Neuron (in vitro differentiated cells): ENCODE results near the gene UTP20.
A peak's percentile ranks its signal among the peaks of the same experiment; 100 is the strongest.

Experiments used
- H2AFZ ChIP-seq: one replicate; pipeline ENCODE4 v1.6.1; 2013; ENCODE audit warnings: low read depth, mild to moderate bottlenecking, inconsistent platforms, low read length, moderate library complexity
- H3K27me3 ChIP-seq: one replicate; pipeline ENCODE4 v1.6.1; 2013; ENCODE audit warnings: low read length; ENCODE audit not compliant: insufficient read depth
- H3K36me3 ChIP-seq: one replicate; pipeline ENCODE4 v1.6.1; 2013; ENCODE audit warnings: low read length; ENCODE audit not compliant: insufficient read depth
- H3K4me1 ChIP-seq: one replicate; pipeline ENCODE4 v1.6.1; 2013; ENCODE audit warnings: low read length; ENCODE audit not compliant: insufficient read depth
- H3K4me3 ChIP-seq: 2 replicates; pipeline ENCODE4 v1.5.1; 2013; ENCODE audit warnings: mild to moderate bottlenecking, low read length, moderate library complexity
- H3K9me3 ChIP-seq: one replicate; pipeline ENCODE4 v1.6.1; 2013; ENCODE audit warnings: low read length

Gene UTP20

DNA sequence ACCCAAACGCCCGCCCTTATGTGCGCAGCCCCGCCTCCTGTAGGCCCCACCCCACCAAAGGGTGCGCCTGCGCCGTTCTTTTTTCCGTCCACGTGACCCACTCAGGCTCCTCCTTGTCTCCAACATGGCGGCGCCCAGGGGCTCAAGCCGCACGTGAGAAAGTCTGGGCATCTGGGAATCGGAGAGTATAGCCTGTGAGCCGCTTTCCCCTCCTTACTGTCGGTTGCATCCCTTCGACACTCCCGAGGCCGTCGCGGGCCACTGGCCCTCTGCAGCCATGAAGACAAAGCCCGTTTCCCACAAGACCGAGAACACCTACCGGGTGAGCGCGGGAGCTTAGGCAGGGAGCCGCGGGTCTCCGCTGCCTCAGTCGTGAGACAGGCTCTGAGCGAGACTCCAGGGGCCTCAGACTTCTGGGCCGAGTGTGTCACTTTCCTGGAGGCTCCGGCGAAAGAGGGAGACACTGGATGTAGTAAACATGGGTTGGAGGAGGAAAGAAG is at the start of gene UTP20:
Gene UTP20 (plus strand): TSS at position 100 of the 500 bp plus-strand sequence. CDS start 178 bp downstream, at position 278.
- H3K27me3 ChIP-seq: peaks cover 8% of the 10 kb centered on the region
- peak within 1 kb of the TSS; percentile 98 for H2AFZ ChIP-seq
- peak within 1 kb of the TSS; percentile 98 for H3K4me3 ChIP-seq
- H3K4me1 ChIP-seq: peaks cover 8% of the 10 kb centered on the region
- no peaks in the 10 kb centered on the region for H3K9me3 ChIP-seq
- peaks cover 13% of the 10 kb centered on the region for H3K36me3 ChIP-seq

DNA sequence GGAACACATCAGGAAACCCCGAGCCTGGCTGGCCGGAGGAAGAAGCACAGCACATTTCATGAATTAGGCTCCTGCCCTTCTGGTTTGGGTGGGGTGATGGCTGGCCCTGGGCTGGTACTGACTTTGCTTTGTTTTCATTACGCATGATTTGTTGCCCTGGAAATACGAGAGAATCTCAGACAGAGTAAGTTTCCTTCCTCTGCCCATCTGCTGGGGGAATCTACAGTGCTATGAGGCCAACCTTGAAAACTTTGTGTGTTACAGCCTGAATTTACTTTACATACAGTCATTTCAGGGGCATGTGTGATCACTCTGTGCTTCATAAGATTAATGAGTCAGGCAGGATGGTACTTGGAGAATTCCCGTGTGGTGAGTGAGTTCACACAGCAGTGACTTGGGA is 49.4 kb upstream of the UTP20 start:
- Histone ChIP-seq H2AFZ (no peak overlapping the region), H3K4me1 (no peaks in the 10 kb centered on the region), H3K4me3 (no peak overlapping the region), H3K9me3 (no peaks in the 10 kb centered on the region), H3K36me3 (no peaks in the 10 kb centered on the region), H3K27me3 (no peaks in the 10 kb centered on the region)

DNA sequence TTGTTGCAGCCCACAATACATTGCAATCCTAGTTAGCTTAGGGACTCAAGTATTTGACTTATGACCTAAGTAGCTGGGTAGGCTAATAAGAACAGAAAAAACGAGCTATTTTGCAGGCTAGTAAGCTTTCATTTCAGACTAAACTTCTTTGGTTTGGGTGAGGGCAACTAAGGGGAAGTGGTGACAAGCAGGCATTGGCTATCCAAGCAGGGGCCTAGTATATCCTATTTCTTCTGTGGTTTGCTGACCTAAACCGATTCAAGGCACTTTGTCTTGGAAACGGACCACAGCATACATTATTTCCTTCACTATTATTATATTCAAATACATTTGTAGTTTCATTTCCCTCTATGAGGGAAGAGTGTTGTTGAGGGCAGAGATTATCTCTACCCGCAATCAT is 48.3 kb upstream of the UTP20 start:
- H2AFZ ChIP-seq: no peak overlapping the region
- H3K4me1 ChIP-seq: no peaks in the 10 kb centered on the region
- H3K36me3 ChIP-seq: no peaks in the 10 kb centered on the region
- H3K27me3 ChIP-seq: no peaks in the 10 kb centered on the region
- no peaks in the 10 kb centered on the region for H3K9me3 ChIP-seq
- no peak overlapping the region for H3K4me3 ChIP-seq

DNA sequence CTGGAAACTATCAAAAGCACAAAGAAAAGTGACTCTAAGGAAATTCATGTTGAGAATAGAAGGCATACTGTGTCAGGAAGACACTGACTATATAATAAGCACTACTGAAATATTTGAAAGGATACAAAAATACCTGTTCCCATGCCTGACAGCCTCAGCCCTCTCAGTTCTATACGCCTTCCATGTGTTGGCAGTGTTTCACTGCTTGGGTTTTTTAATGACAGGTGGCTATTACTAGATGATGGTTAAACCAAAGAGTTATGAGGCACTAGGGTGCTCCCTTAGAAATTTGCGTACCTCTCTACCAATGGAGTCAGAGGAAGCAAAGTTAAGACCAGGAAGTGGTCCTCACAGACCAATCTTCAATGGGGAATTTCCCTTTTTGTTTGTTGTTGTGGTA is 44.2 kb upstream of the UTP20 start:
- Histone ChIP-seq H3K9me3 (no peaks in the 10 kb centered on the region), H2AFZ (no peak overlapping the region), H3K4me3 (no peak overlapping the region), H3K36me3 (no peaks in the 10 kb centered on the region), H3K27me3 (no peaks in the 10 kb centered on the region), H3K4me1 (no peaks in the 10 kb centered on the region)

DNA sequence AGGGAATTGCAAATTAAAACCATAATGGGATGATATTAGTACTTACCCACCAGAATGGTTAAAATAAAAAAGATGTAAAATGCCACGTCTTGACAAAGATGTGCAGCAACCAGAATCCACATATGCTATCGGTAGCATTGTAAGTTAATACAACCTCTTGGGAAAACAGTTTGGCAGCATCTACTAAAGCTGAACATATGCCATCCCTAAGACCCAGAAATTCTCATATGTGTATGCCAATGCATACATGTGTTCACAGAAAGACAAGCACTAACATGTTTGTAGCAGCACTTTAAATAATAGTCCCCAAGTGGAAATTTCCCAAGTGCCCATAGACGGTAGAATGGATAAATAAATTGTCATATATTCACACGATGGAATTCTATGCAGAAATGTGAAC is 41.6 kb upstream of the UTP20 start:
- Histone ChIP-seq H2AFZ (no peak overlapping the region), H3K4me3 (no peak overlapping the region), H3K4me1 (no peaks in the 10 kb centered on the region), H3K27me3 (no peaks in the 10 kb centered on the region), H3K36me3 (no peaks in the 10 kb centered on the region), H3K9me3 (no peaks in the 10 kb centered on the region)

DNA sequence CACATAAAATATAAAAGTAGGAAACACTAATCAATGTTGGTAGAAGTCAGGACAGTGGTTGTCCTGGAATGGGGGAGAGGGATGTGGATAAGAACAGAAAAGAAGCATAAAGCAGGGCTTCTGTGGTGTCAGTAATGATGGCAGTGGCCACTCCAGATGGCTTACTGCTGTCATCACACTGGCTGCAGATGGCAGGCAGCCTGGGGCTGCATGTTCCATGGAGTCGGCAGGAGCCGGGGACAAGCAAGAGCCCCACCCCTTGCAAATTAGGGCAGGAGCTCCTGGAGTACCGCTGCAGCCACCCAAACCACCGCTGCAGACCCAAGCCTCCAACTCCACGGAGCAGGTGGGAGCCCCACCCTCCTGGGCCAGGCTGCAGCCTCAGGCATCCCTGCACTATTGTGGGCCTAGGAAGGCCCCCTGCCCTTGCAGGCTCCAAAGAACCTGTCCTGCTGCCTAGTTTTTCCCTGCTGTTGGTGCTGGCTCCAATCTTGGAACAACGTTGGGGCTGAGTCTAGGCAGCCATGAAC is 41.0 kb upstream of the UTP20 start:
- Histone ChIP-seq H3K9me3 (no peaks in the 10 kb centered on the region), H3K4me3 (no peak overlapping the region), H3K27me3 (no peaks in the 10 kb centered on the region), H3K36me3 (no peaks in the 10 kb centered on the region), H2AFZ (no peak overlapping the region), H3K4me1 (no peaks in the 10 kb centered on the region)

DNA sequence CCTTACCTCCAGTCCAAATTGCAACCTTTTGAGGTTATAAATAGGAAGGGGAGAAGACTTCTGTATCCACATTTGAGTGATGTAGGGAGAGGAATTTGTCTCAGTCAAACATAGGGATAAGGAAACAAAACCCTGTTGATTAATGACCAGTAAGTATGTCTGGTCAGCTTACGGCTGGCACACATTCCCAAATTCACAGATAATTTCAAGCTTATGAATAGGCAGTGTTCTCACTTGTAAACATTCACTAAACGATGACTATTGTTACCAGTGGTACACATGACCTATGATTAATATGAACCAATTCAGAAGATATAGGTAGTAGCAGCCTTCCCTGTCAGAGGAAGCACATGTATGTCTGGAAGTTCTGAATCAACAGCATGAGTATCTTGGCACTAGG is 36.8 kb upstream of the UTP20 start:
- H2AFZ ChIP-seq: no peak overlapping the region
- H3K4me1 ChIP-seq: no peaks in the 10 kb centered on the region
- no peak overlapping the region for H3K4me3 ChIP-seq
- peaks cover 3% of the 10 kb centered on the region for H3K27me3 ChIP-seq
- no peaks in the 10 kb centered on the region for H3K9me3 ChIP-seq
- H3K36me3 ChIP-seq: no peaks in the 10 kb centered on the region

DNA sequence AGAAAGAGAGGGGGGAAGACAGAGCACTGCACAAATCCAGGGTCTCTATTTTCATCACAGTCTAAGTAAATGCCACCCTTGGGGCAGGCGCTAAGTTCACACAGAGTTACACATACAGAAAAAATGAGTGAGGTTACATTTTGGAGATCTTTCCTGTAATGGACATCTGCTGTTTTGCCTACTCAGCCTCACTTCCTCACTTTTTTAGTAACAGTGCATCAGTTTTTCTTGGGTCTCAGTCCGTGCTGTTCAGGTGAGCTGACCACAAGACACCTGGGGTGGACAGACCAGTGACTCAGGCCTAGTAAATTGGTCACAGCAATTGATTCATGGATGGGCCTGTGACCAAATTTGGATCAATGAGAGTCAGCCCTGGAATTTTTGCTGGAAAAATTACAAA is 36.3 kb upstream of the UTP20 start:
- Histone ChIP-seq H3K27me3 (peaks cover 3% of the 10 kb centered on the region), H3K4me1 (no peaks in the 10 kb centered on the region), H2AFZ (no peak overlapping the region), H3K4me3 (no peak overlapping the region), H3K9me3 (no peaks in the 10 kb centered on the region), H3K36me3 (no peaks in the 10 kb centered on the region)

DNA sequence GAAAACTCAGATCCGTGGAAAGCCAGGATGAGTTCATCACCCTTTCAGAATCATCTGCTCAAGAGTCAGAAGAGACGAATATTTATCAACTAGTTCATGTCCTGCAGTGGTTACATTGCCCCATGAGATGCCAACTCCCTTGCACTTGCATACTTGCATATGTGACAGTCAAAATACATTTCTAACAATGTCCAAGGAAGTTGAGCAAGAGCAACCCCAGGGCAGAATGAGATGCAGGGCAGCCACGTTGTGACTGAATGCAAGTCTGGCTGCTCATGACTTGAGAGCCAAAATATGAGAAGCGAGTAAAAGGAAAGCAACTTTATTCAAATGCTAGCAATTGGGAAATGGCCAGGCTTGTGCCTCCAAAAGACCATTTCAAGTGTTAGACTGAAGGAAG is 23.6 kb upstream of the UTP20 start:
- H3K27me3 ChIP-seq: no peaks in the 10 kb centered on the region
- H3K4me1 ChIP-seq: no peaks in the 10 kb centered on the region
- H3K36me3 ChIP-seq: no peaks in the 10 kb centered on the region
- H2AFZ ChIP-seq: no peak overlapping the region
- no peak overlapping the region for H3K4me3 ChIP-seq
- no peaks in the 10 kb centered on the region for H3K9me3 ChIP-seq

DNA sequence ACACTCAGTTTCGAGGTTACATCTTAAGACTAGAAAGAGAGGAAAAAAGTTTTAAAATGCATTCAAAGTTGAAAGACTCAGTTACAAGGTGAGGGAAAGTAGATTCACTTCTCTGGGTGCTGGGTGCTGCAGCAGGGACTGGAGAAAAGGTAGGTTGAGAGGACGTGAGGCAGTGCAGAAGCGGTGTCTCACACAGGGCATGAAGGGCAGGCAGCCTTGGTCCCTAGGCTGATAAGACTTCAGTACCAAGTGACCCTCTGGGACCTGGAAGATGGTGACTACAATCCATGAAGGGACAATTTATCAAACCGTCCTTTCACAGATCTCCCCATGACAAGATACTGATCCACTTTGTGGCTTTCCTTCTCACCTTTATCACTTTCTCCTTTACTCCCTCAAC is 22.5 kb upstream of the UTP20 start:
- Histone ChIP-seq H3K4me1 (no peaks in the 10 kb centered on the region), H3K9me3 (no peaks in the 10 kb centered on the region), H3K36me3 (no peaks in the 10 kb centered on the region)

DNA sequence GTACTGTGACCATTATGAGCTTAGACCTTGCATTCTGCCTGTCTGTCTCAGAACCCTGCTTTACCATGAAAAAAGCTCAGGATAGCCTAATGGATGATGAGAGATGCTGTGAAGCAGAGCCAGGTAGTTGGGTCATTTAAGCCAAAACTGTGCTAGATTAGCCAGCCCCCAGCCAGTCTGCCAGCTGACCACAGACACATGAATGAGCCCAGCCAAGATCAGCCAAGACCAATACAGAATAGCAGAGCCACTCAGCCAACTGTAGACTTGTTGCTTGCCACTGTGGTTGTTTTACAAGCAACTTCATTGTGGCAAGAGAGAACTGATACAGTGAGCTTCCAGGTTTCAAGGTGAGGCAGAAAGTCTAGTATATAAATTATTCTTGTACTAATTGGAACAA is 12.8 kb upstream of the UTP20 start:
- Histone ChIP-seq H3K9me3 (no peaks in the 10 kb centered on the region), H3K27me3 (no peaks in the 10 kb centered on the region), H3K4me1 (no peaks in the 10 kb centered on the region), H2AFZ (no peak overlapping the region), H3K4me3 (no peak overlapping the region), H3K36me3 (no peaks in the 10 kb centered on the region)

More for the DNA sequence above, 22.5 kb upstream of the UTP20 start:
- no peaks in the 10 kb centered on the region for H3K27me3 ChIP-seq
- no peak overlapping the region for H2AFZ ChIP-seq
- no peak overlapping the region for H3K4me3 ChIP-seq

DNA sequence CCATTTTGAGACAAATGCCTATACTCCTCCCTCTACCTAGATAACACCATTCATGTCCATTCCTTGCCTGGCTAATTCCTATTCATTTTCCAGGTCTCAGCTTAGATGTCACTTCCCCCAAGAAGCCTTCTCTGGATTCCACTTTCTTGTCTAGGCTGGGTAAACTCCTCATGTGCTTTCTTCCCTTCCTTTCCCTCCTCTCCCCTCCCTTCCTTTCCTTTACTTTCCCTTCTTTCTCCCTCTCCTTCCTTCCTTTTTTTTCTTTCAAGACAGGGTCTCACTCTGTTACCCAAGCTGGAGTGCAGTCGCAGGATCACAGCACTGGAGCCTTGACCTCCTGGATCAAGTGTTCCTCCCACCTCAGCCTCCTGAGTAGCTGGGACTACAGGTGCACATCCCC is 3.5 kb upstream of the UTP20 start:
- H2AFZ ChIP-seq: no peak overlapping the region
- peaks cover 8% of the 10 kb centered on the region for H3K27me3 ChIP-seq
- H3K36me3 ChIP-seq: no peaks in the 10 kb centered on the region
- H3K9me3 ChIP-seq: no peaks in the 10 kb centered on the region
- H3K4me3 ChIP-seq: no peak overlapping the region
- peaks cover 8% of the 10 kb centered on the region for H3K4me1 ChIP-seq

DNA sequence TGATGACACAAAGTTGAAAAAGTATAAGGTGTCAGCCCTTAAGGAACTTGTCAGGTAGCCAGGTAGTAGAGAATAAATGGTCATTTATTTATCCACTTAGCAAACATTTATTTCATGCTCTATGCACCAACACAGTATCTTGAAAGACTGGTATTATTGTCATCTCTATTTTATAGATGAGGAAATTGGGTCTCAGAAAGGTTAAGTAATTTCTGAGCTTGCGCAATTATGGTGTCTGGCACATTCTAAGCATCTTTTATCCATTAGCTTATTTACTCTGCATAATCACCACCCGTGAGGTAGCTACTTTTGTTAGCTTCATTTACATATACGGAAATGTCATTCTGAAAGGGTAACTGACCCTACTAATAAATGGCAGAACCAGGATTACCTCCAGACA is 2.5 kb upstream of the UTP20 start:
- H3K36me3 ChIP-seq: peaks cover 5% of the 10 kb centered on the region
- H3K27me3 ChIP-seq: peaks cover 8% of the 10 kb centered on the region

DNA sequence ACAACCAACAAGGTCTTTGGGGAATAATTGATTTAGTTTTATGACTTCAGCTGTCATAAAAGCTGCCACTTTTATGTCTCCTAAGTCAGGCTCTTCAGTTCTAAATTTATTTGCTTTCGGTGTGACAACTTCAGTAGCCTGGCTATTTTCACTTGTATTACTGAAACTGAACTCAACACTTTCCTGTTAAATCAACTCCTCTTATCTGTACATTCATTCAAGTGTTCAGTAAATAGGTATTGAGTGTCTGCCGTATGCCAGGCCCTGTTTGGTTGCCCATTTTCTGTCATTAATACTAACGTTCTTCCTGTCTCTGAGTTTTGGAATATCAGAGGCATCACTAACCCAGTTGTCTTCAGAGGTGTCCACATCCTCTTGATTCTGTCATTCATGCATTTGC is 7.5 kb downstream of the UTP20 start:
- H3K27me3 ChIP-seq: no peaks in the 10 kb centered on the region
- no peaks in the 10 kb centered on the region for H3K4me1 ChIP-seq
- H3K36me3 ChIP-seq: peaks cover 57% of the 10 kb centered on the region
- no peaks in the 10 kb centered on the region for H3K9me3 ChIP-seq
- H3K4me3 ChIP-seq: no peak overlapping the region
- H2AFZ ChIP-seq: no peak overlapping the region

More for the DNA sequence above, 2.5 kb upstream of the UTP20 start:
- H3K9me3 ChIP-seq: no peaks in the 10 kb centered on the region
- H3K4me1 ChIP-seq: peaks cover 8% of the 10 kb centered on the region
- H2AFZ ChIP-seq: no peak overlapping the region
- no peak overlapping the region for H3K4me3 ChIP-seq
